HUDEP-2 (cell line): Measurements from ENCODE around the gene FCHSD2.

ENCODE experiments used
- DNase-seq, 76 experiments: peaks; one replicate each; lab custom pipeline; 2025; ENCODE audit not compliant: unreplicated experiment in 76 of 76; lab: John Stamatoyannopoulos, UW

The FCHSD2 gene

DNA sequence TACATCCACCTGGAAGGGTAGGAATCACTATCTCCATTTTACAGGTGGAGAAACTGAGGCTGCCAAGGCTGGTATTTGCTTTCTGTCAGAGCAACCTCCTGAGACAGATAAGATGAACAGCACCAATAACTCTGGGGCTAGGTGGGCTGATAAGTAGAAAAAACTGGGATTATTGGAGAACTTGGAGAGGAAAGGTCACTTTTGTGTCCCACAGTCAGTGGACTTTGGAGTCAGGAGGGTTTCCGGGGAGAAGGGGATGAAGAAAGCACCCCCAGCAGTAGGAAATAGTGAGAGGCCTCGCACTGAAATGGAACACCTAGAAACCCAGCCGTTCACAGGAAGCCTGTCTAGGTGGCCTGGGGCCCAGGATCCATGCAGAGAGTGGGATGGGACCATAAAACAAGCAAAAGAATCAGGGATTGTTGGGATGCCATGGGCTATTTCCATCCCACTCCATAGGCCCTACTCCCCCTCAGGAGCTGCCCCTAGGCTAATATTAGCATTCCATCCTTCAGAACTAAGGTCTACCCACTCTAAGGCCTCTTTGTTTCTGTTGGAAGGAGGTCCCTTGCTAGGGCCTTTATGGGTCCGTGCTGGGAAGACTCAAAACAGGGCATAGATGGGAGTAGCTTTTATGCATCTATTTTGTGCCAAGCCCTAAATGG is 31.0 kb upstream of the FCHSD2 start:
- DNase-seq = no peak

DNA sequence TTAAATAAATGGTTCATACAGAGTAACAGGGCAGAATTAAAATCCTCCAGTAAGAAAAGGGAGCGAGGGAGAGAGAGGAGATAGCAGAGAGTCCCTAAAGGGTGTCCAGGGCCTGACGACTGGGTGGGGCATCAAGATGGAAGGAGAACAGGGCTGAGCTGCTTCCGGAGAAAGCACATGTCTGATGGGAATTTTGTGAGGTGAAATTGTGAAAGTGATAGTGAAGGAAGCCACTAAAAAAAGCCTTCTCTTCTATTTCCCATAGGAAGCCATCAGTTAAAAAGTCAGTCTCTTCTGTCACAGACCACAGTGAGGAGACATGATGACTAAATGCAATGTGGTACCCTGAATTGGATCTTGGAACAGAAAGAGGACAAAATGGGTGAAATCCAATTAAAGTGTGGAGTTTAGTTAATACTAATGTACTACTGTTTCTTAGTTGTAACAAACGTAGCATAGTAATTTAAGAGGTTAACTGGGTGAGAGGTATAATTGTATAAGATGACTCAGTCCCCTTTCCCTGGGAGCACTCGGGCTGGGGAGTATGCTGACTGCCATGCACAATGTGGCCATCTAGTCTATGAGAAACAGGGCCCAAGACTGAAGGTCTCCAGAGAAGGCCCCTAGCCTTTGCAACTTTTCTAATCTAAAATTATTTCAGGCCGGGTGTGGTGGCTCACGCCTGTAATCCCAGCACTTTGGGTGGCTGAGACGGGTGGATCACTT is 29.5 kb upstream of the FCHSD2 start:
- no peak for DNase-seq

DNA sequence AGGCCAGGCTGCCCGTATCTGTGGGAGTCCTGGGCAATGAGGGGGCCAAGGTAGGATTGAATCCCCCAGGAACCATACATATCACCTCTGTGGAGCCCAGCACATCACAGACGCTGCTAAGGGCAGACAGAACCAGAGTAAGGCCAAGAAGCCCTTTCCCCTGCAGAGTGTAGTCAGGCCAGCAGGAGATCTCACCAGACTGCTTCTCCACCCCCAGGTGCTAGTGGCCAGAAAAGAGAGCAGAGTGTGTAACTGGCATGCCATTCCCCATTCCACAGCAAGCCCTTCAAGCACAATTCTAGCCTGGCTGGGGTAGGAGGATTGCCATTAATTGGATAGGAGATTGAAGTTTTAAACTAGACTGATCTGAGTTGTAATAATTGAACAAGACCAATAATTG is 28.0 kb upstream of the FCHSD2 start:
- no peak for DNase-seq

DNA sequence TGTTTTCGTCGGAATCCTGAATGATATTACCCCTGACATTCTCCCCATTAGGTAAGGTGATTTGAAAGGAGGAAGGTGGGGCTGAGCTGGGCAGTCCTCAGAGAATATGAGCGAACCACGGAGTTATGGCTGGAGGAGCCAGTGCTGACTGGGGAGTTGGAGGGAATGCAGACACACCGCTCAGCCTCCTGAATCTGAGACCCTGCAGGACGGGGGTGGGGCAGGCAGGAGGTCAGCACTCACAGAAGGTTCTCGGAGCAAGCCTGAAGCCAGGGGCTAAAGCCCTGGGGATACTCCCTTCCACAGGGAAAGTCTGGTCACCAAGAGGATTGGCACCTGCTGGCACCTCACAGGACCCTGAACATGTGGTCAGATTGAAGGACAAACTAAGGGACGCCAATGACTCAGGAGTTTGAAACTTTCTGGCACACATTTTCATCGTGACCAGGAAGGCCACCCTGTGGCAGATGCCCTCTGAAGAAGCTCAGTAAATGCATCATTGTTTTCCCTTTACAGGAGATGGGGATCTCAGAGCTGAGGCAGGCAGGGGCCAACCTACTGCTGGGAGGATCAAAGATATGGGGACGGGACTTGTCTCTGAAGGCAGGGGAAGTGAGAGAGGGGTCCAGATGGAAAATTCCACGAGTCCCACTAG is 26.9 kb upstream of the FCHSD2 start:
- DNase-seq = no peak

DNA sequence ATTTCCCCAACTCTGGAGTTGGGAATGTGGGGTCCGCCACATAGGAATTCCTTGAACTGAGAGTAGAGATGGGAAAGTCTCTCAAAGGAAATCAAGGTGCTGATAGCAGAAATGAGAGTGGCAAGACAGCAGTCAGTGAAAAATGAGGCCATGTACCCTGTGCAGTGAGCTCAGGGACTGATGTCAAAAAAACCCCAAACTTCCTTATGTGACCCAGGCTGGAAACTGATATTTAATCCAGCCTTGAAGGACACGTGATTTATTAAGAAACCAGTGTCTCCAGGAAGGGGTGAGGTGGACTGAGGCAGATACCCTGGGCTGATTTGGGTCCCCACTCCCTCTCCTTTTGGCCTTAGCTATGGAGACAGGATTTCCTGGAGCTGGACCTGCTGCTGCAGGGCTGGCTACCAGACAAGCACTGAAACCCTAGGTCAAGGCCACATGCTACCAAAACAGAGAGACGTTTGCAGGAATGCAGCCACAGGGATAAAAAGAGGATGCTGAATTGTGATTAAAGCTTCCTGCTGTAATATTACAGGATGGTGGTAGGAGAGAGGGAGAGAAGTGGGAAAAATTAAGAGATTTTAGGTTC is 25.3 kb upstream of the FCHSD2 start:
- DNase-seq = no peak

DNA sequence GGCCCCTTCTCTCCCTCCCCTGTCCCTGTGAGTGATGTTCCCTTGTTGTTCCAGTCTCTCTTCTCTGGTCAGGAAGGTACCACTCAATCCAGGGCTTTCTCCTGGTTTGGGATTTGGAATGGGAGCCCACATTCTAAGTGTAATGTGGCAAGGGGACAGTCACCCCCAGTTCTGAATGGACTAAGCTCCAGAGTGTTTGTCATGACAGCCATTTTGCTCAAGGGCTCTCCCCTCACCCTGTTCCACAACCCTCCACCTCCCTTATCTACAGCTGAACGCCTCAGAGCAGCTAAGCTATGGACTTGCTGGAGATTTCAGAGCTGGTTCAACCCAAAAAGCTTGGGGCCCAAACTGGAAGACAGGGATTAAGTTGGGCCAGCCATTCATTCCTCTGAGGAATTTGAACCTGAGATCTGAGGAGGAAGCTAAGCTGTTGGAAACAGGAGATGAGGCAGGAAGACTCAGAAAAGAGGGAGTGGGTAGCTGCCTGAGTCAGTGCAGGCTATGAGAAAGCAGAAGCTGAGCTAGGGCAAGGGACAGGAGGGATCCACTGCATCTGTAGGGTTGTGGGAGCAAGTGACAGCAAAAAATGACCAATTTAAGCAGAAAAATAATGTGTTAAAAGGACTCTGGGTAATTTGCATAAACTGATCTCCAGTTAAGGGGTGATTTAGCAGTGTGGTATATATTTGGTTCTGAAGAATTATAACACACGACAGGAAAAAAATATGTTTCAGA is 22.9 kb upstream of the FCHSD2 start:
- DNase-seq = no peak

DNA sequence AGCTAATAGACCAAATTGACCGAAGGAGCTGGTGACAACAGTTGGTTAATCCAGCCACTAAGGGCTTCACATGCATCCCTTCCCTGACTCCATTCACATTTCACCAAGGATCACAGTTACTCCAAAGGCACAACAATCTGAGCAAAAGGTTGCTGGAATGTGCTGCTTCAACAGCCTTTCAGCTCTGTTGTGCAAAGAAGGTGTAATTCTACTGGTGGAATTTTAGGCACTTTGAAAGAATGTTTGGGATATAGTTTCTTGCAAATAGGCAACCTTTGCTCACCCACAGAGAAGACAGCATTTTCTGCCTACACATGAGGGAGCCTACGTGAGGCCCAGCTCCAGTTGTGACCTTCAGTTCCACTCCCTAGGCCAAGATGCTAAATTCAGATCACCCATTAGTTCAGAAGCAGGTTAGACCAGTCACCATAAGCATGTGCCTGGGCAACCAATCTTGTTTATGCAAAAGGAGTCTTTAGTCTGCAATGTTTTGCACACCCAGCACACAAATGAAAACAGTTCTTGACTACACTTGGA is 21.6 kb upstream of the FCHSD2 start:
- no peak for DNase-seq

DNA sequence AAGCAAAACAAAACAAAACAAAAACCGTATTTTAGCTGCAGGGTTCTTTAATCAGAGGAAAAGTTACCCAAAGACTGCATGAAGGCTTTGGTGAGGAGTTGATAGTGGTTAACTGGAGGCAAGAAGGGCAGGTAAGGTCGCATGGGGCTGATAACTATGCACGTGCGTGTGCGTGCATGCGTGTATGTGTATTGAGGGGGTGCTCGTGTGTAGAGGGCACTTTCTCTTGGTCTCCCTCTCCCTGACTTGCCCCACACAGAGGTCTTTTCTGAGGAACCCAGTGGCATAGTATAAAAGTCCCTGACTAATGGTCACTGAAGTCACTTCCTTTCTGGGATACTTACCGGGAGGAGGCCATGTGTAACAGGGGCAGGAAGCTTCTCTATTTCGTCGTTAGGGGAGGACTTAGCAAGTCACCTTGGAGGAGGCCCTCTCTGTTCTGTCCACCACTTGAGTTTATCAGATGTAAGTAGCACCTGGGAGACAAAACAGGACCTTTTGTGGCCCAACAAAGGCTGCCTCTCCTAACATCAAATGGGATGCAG is 20.1 kb upstream of the FCHSD2 start:
- no peak for DNase-seq

DNA sequence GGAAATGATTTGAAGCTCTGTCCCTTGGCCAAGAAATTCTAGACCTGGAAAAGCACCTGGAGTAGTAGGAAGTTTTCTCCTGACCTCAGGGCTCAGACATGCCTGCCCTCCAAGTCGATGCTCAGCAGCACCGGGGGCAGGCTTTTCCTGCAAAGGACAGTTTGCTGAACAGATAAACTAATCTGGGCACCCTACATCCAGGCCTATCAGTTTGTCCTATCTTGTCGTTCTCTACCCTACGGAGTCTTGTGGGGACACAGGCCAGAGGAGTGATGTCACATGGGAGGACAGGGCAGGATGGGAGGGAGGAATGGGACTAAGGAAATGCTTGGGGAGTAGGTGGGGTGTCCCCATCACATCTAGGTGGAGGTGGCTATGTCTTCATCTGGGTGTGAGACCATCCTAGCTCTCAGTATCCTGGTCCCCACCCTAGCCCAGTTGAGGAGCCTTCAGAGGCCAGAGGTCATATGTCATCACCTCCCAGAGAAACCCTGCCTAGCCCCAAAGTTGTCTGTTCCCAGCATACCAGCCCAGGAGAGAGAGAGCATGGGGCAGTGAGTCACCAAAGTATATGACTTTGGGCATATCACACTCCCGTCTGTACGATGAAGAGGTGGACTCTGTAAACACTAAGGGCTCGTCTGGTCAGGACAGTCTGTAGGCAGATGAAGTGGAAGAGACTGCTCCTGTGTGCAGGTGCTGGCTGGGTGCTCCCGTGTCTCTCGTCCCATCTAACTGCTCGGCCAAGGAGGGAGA is 18.1 kb upstream of the FCHSD2 start:
- DNase-seq = no peak

DNA sequence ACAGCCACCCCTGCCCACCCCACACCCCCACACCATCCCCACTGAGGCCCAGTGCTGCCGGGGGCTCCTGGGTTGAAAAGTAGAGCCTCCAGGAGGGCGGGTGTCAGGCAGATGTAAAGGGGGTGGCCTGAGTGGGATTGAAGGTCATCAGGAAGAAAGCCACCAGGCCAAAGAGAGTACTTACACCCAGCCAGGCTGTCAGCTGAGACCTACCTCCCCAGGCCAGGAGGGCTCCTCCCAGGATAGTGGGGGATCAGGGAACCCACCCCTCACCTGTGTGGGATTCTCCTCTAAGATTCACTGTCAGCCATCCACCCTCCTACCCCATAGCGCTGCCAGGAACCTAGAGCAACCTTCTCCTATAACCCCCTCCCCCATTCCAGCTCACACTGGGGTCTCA is 17.2 kb upstream of the FCHSD2 start:
- no peak for DNase-seq

DNA sequence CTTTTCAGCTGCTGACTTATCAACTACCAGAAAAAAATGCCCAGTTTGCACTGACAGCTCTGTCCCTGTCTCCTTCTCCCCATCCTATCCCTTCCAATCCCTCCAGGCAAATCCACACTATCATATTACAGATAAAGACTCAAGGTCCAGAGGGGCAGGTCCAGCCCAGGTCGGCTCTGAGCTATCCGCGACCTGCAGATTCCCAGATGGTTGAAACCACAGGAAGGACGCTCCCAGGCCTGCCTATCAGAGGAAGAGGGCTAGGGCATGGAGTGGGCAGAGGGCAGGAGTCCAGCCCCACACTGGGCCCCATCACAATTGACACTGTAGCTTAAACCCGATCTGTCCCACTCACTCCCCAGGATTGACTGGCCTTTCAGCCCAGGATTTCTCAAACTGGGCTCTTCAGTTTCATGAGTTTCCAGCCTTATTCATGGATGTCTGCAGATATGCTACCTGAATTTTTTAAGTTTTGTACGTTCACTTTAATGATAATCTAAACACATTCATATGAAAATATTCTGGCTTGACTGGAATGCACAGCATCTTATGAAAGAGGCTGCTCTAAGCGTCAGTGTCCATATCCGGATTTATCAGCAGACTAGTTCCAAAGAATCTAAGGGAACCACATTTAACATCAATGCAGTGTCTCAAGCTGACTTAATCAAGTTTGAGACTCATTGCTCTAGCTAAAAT is 16.4 kb upstream of the FCHSD2 start:
- no peak for DNase-seq

DNA sequence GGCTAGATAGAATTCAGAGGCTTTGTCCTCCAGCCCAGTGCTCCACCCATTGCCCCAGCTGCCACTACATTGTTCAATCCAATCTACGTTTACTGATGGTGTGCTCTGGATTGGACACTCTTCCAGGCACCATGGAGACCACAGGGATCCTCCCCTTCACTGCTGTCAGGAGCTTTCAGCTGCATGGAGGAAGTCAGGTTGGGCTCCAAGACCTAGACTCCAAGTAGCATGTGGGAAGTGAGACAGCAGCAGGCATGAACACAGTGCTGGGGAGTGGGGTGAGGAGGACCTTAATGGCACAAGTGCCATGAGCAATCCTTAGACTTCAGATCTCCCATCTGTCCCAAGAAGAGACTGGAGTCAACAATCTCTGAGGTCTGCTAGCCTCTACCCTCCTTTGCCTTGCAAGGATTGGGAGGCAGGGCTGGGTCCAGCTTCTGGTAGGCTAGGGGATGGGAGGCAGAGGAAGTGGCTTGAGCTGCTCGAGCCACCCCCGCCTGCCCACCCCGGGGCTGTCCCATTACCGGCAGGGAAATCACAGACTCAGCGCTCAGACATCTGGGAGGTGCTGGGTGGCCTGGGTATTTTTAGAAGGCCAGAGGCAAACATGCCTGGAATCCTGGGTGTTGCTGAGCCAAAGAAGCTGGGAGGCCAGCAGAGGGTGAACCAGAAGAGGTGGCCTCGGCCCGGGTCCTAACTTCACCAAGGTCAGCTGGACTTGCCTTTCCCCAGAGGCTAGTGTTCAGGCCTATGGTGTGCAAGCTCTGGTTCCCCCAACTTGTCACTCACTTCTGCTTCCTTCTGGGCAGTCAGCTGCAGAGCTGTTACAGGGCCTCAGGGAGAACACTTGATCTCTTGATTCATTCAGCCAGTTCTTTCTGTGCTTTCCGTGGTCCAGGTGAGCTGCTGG is 15.2 kb upstream of the FCHSD2 start:
- no peak for DNase-seq

DNA sequence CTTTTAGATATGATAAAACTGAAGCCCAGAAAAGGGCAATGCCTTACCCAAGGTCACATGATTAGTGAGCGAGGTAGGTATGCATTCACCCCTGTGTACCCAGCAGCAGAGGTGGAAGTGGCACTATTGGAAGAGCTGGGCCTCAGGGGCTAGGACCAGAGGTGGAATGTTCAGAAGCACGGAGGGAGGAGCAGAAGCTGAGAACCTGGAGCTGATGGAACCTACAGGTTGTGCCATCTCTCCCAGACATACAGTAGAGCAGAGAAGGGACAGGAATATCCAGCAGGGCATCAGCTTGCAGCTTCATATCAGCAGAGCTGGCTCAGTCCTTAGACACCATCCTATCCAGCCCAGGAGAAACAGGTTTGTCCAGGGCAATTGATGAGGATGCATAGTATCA is 14.6 kb upstream of the FCHSD2 start:
- DNase-seq = no peak

DNA sequence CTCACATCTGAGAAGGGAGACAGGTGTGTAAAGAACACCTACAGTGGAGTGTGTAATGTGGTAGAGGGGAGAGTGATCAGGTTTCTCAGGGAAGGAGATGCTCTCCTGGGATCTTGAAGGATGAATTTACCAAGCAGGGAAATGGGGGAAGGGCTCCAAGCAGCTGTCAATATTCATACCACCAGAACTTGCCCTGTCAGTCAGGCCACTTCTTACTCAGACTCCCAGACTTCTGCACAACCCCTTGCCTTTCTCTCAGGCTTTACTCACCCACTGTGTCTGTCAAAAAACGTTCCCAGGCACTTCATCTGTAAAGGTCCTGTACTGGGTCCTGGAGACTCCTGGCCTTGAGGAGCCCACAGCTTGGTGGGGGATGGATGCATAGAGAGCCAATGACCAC is 14.0 kb upstream of the FCHSD2 start:
- DNase-seq = no peak

DNA sequence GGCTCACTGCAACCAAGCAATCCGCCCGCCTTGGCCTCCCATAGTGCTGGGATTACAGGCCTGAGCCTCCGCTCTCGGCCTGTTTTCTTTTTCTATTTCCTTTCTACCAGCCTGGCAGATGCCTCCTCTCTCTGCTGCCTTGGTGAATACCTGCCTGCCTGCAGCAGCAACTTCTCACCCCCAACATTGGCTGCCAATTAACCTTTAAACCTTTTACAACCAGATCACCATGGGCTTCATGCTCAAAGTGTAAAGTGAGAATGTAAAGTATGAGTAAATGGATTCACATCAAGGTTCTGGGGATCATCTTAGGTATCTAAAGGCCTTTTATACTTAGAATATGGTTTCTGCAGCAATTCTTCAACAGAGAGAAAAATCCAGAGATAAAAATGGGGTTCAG is 13.0 kb upstream of the FCHSD2 start:
- no peak for DNase-seq

DNA sequence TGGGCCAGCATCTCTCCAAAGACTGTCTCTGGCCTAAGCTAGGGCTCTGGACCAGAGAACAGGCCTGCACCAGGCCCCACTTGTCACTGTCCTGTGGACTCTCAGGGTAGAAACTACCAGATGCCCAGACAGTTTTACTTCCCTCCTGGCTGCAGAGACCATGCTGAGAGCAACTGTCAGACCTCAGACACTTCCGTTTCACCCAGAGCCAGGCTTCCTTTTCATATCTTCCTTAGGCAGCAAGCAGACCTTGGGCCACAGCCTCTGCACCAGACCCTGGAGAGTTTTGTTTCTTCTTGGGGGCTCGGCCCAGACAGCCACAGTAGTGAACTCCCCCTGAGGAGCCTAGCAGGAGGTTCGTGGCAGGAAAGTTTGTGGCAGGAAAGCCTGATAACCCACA is 12.1 kb upstream of the FCHSD2 start:
- DNase-seq = no peak

DNA sequence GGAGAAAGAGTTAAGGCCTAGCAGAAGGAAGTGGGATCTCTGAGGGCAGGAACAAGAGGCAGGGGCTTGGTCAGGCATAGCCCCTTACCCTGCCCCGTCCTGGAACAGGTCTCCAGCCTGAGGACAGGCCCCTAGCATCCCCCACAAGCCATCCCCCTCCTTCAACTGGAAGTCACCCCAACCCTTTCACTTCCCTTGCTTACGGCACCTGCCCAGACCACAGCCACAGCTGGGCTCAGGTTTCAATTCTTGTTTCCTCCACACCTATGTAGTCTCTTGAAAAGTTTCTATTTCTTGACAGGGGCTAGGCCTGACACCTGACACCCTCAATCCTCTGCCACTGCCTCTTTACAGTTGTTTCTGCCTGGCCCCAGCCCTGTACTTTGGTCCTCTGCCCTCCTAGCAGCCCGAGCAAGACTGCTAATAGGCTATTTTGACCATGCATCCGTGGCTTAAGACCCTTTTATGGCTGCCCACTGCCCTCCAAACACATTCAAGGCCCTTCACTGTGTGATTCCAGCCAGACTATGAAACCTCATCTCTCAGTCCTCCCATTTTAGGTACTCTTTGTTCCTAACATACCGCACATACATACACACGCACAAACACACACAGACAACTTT is 10.9 kb upstream of the FCHSD2 start:
- no peak for DNase-seq
